ENCODE data around the gene FNBP1L.
A peak's percentile ranks its signal among the peaks of the same experiment; 100 is the strongest.

Gene FNBP1L

GRCh38 chr1:93506126-93506525 is 58.2 kb downstream of the FNBP1L start:
- H3K4me3 ChIP-seq (ENCODE audit: low read length): no peak overlapping the region
- no peak for DNase-seq
- WGBS (ENCODE audit: extremely low coverage, insufficient coverage, low lambda C conversion rate): no CpG with 5 or more reads among the region's 3 CpGs
- H3K4me1 ChIP-seq (ENCODE audit: control insufficient read depth, low read depth, low read length): no peaks in the 10 kb centered on the region
- no peaks in the 10 kb centered on the region for H3K27me3 ChIP-seq (ENCODE audit: insufficient read depth, low read length, poor library complexity)
- H3K56ac ChIP-seq (ENCODE audit: low read length): no peak overlapping the region
- no peak overlapping the region for H2BK120ac ChIP-seq (ENCODE audit: low read depth, low read length)
- no peak overlapping the region for H2BK5ac ChIP-seq (ENCODE audit: low read length)
- H4K8ac ChIP-seq (ENCODE audit: low read depth, low read length): no peak overlapping the region
- H3K27ac ChIP-seq (ENCODE audit: low read depth, low read length): no peak overlapping the region
- H3K4ac ChIP-seq (ENCODE audit: low read depth, low read length): no peak overlapping the region
- peak overlapping the region; percentile 30 for H3K18ac ChIP-seq (ENCODE audit: low read length)
- no peak overlapping the region for H4K5ac ChIP-seq (ENCODE audit: low read length)
- peaks cover 4% of the 10 kb centered on the region for H3K36me3 ChIP-seq (ENCODE audit: control insufficient read depth, insufficient read depth, low read length)
- no peak overlapping the region for H3K9ac ChIP-seq (ENCODE audit: low read length)
- peaks cover 43% of the 10 kb centered on the region for H3K79me2 ChIP-seq (ENCODE audit: control insufficient read depth, insufficient read depth, low read length)
- H3K23ac ChIP-seq (ENCODE audit: low read length): no peak overlapping the region
- no peak overlapping the region for H2AK5ac ChIP-seq (ENCODE audit: low read length)
- no peak overlapping the region for H3K4me2 ChIP-seq (ENCODE audit: low read length)
- H3K79me1 ChIP-seq (ENCODE audit: low read length): peaks cover 3% of the 10 kb centered on the region
- H2BK15ac ChIP-seq (replicated peaks; ENCODE audit: low read depth): no peak overlapping the region

- H2AK5ac ChIP-seq (ENCODE audit: low read length): no peak overlapping the region
- no peak overlapping the region for H2BK15ac ChIP-seq (replicated peaks; ENCODE audit: low read depth)
- no peak overlapping the region for H3K9ac ChIP-seq (ENCODE audit: low read length)
- H3K18ac ChIP-seq (ENCODE audit: low read length): no peak overlapping the region
- no peak overlapping the region for H2BK5ac ChIP-seq (ENCODE audit: low read length)
- no peak overlapping the region for H4K8ac ChIP-seq (ENCODE audit: low read depth, low read length)
- DNase-seq: peak; percentile 25
- H3K4me2 ChIP-seq (ENCODE audit: low read length): no peak overlapping the region
- no peak overlapping the region for H3K4ac ChIP-seq (ENCODE audit: low read depth, low read length)
- H3K23ac ChIP-seq (ENCODE audit: low read length): no peak overlapping the region
- H3K36me3 ChIP-seq (ENCODE audit: control insufficient read depth, insufficient read depth, low read length): no peaks in the 10 kb centered on the region
- H3K27ac ChIP-seq (ENCODE audit: low read depth, low read length): no peak overlapping the region
- H3K79me2 ChIP-seq (ENCODE audit: control insufficient read depth, insufficient read depth, low read length): peaks cover 19% of the 10 kb centered on the region
- H3K4me3 ChIP-seq (ENCODE audit: low read length): no peak overlapping the region
- no CpG with 5 or more reads among the region's 5 CpGs for WGBS (ENCODE audit: extremely low coverage, insufficient coverage, low lambda C conversion rate)
- H4K5ac ChIP-seq (ENCODE audit: low read length): no peak overlapping the region
- no peak overlapping the region for H3K56ac ChIP-seq (ENCODE audit: low read length)
- H3K79me1 ChIP-seq (ENCODE audit: low read length): no peaks in the 10 kb centered on the region
- no peaks in the 10 kb centered on the region for H3K4me1 ChIP-seq (ENCODE audit: control insufficient read depth, low read depth, low read length)
- no peak overlapping the region for H2BK120ac ChIP-seq (ENCODE audit: low read depth, low read length)
- no peaks in the 10 kb centered on the region for H3K27me3 ChIP-seq (ENCODE audit: insufficient read depth, low read length, poor library complexity)
Observed at GRCh38 chr1:93516164-93516563, 68.2 kb downstream of the FNBP1L start.

GRCh38 chr1:93518516-93518915 is 70.6 kb downstream of the FNBP1L start:
- Histone ChIP-seq H3K4me3 (ENCODE audit: low read length) (no peak overlapping the region), H4K5ac (ENCODE audit: low read length) (no peak overlapping the region), H3K9ac (ENCODE audit: low read length) (no peak overlapping the region), H3K36me3 (ENCODE audit: control insufficient read depth, insufficient read depth, low read length) (no peaks in the 10 kb centered on the region), H2BK5ac (ENCODE audit: low read length) (no peak overlapping the region), H2AK5ac (ENCODE audit: low read length) (no peak overlapping the region), H3K18ac (ENCODE audit: low read length) (no peak overlapping the region), H2BK15ac (replicated peaks; ENCODE audit: low read depth) (no peak overlapping the region), H3K23ac (ENCODE audit: low read length) (no peak overlapping the region), H2BK120ac (ENCODE audit: low read depth, low read length) (no peak overlapping the region), H4K8ac (ENCODE audit: low read depth, low read length) (no peak overlapping the region), H3K4ac (ENCODE audit: low read depth, low read length) (no peak overlapping the region), H3K56ac (ENCODE audit: low read length) (no peak overlapping the region), H3K27me3 (ENCODE audit: insufficient read depth, low read length, poor library complexity) (no peaks in the 10 kb centered on the region), H3K4me2 (ENCODE audit: low read length) (no peak overlapping the region), H3K4me1 (ENCODE audit: control insufficient read depth, low read depth, low read length) (no peaks in the 10 kb centered on the region), H3K27ac (ENCODE audit: low read depth, low read length) (no peak overlapping the region), H3K79me1 (ENCODE audit: low read length) (peaks cover 3% of the 10 kb centered on the region), H3K79me2 (ENCODE audit: control insufficient read depth, insufficient read depth, low read length) (peaks cover 24% of the 10 kb centered on the region)
- no peak for DNase-seq

- DNase-seq: no peak
- no peak overlapping the region for H3K27ac ChIP-seq (ENCODE audit: low read depth, low read length)
- H2BK5ac ChIP-seq (ENCODE audit: low read length): no peak overlapping the region
- H3K4me3 ChIP-seq (ENCODE audit: low read length): no peak overlapping the region
- peaks cover 24% of the 10 kb centered on the region for H3K79me2 ChIP-seq (ENCODE audit: control insufficient read depth, insufficient read depth, low read length)
- peaks cover 3% of the 10 kb centered on the region for H3K79me1 ChIP-seq (ENCODE audit: low read length)
- no peaks in the 10 kb centered on the region for H3K27me3 ChIP-seq (ENCODE audit: insufficient read depth, low read length, poor library complexity)
- no peak overlapping the region for H2AK5ac ChIP-seq (ENCODE audit: low read length)
- H3K36me3 ChIP-seq (ENCODE audit: control insufficient read depth, insufficient read depth, low read length): no peaks in the 10 kb centered on the region
- H3K4ac ChIP-seq (ENCODE audit: low read depth, low read length): no peak overlapping the region
- no CpG with 5 or more reads among the region's 3 CpGs for WGBS (ENCODE audit: extremely low coverage, insufficient coverage, low lambda C conversion rate)
- H3K4me2 ChIP-seq (ENCODE audit: low read length): no peak overlapping the region
- H4K8ac ChIP-seq (ENCODE audit: low read depth, low read length): no peak overlapping the region
- no peak overlapping the region for H3K9ac ChIP-seq (ENCODE audit: low read length)
- no peaks in the 10 kb centered on the region for H3K4me1 ChIP-seq (ENCODE audit: control insufficient read depth, low read depth, low read length)
- H3K56ac ChIP-seq (ENCODE audit: low read length): no peak overlapping the region
- no peak overlapping the region for H3K18ac ChIP-seq (ENCODE audit: low read length)
- no peak overlapping the region for H4K5ac ChIP-seq (ENCODE audit: low read length)
- H3K23ac ChIP-seq (ENCODE audit: low read length): no peak overlapping the region
- no peak overlapping the region for H2BK120ac ChIP-seq (ENCODE audit: low read depth, low read length)
- no peak overlapping the region for H2BK15ac ChIP-seq (replicated peaks; ENCODE audit: low read depth)
Observed at GRCh38 chr1:93519199-93519829, 71.4 kb downstream of the FNBP1L start.

- H2BK5ac ChIP-seq (ENCODE audit: low read length): no peak overlapping the region
- peaks cover 7% of the 10 kb centered on the region for H3K79me1 ChIP-seq (ENCODE audit: low read length)
- no peak overlapping the region for H3K18ac ChIP-seq (ENCODE audit: low read length)
- no peak overlapping the region for H3K4me2 ChIP-seq (ENCODE audit: low read length)
- H2BK15ac ChIP-seq (replicated peaks; ENCODE audit: low read depth): no peak overlapping the region
- no peak overlapping the region for H3K9ac ChIP-seq (ENCODE audit: low read length)
- no peak overlapping the region for H3K27ac ChIP-seq (ENCODE audit: low read depth, low read length)
- no peaks in the 10 kb centered on the region for H3K27me3 ChIP-seq (ENCODE audit: insufficient read depth, low read length, poor library complexity)
- no peak overlapping the region for H3K4me3 ChIP-seq (ENCODE audit: low read length)
- DNase-seq: no peak
- H3K23ac ChIP-seq (ENCODE audit: low read length): no peak overlapping the region
- no peaks in the 10 kb centered on the region for H3K36me3 ChIP-seq (ENCODE audit: control insufficient read depth, insufficient read depth, low read length)
- no peak overlapping the region for H4K8ac ChIP-seq (ENCODE audit: low read depth, low read length)
- no peaks in the 10 kb centered on the region for H3K4me1 ChIP-seq (ENCODE audit: control insufficient read depth, low read depth, low read length)
- peaks cover 24% of the 10 kb centered on the region for H3K79me2 ChIP-seq (ENCODE audit: control insufficient read depth, insufficient read depth, low read length)
- H3K56ac ChIP-seq (ENCODE audit: low read length): no peak overlapping the region
- WGBS (ENCODE audit: extremely low coverage, insufficient coverage, low lambda C conversion rate): no CpG with 5 or more reads among the region's 2 CpGs
- no peak overlapping the region for H2BK120ac ChIP-seq (ENCODE audit: low read depth, low read length)
- H2AK5ac ChIP-seq (ENCODE audit: low read length): no peak overlapping the region
- H3K4ac ChIP-seq (ENCODE audit: low read depth, low read length): no peak overlapping the region
- H4K5ac ChIP-seq (ENCODE audit: low read length): no peak overlapping the region
Observed at GRCh38 chr1:93521618-93522017, 73.7 kb downstream of the FNBP1L start.

GRCh38 chr1:93522721-93523120 is 74.8 kb downstream of the FNBP1L start:
- H3K79me1 ChIP-seq (ENCODE audit: low read length): peaks cover 7% of the 10 kb centered on the region
- no peak overlapping the region for H4K5ac ChIP-seq (ENCODE audit: low read length)
- H3K27ac ChIP-seq (ENCODE audit: low read depth, low read length): no peak overlapping the region
- no peak overlapping the region for H3K9ac ChIP-seq (ENCODE audit: low read length)
- no peak overlapping the region for H2BK15ac ChIP-seq (replicated peaks; ENCODE audit: low read depth)
- no peak overlapping the region for H2BK5ac ChIP-seq (ENCODE audit: low read length)
- no peak overlapping the region for H2AK5ac ChIP-seq (ENCODE audit: low read length)
- H3K56ac ChIP-seq (ENCODE audit: low read length): no peak overlapping the region
- H3K18ac ChIP-seq (ENCODE audit: low read length): no peak overlapping the region
- no peak for DNase-seq
- H3K4me1 ChIP-seq (ENCODE audit: control insufficient read depth, low read depth, low read length): no peaks in the 10 kb centered on the region
- no CpG with 5 or more reads among the region's 4 CpGs for WGBS (ENCODE audit: extremely low coverage, insufficient coverage, low lambda C conversion rate)
- no peak overlapping the region for H3K4me3 ChIP-seq (ENCODE audit: low read length)
- H3K4ac ChIP-seq (ENCODE audit: low read depth, low read length): no peak overlapping the region
- H3K23ac ChIP-seq (ENCODE audit: low read length): no peak overlapping the region
- H3K36me3 ChIP-seq (ENCODE audit: control insufficient read depth, insufficient read depth, low read length): no peaks in the 10 kb centered on the region
- peaks cover 16% of the 10 kb centered on the region for H3K79me2 ChIP-seq (ENCODE audit: control insufficient read depth, insufficient read depth, low read length)
- no peak overlapping the region for H4K8ac ChIP-seq (ENCODE audit: low read depth, low read length)
- no peak overlapping the region for H3K4me2 ChIP-seq (ENCODE audit: low read length)
- no peak overlapping the region for H2BK120ac ChIP-seq (ENCODE audit: low read depth, low read length)
- H3K27me3 ChIP-seq (ENCODE audit: insufficient read depth, low read length, poor library complexity): no peaks in the 10 kb centered on the region
